BLaER1 treated with 17β-estradiol and CSF1 and Interleukin-3, amounts not matched to agents 10 nM and 100 nM (cell line): ENCODE results near the gene CEP162.
"Not testable (repeated sequence)": the region's sequence is repeated elsewhere in the genome, so short reads cannot be mapped to it uniquely, and the experiment has no call there.

Experiments
- H3K27ac ChIP-seq, 11 experiments: shearing (Covaris generic); formaldehyde crosslinking; 2 replicates each; pipeline ENCODE4 v1.8.1; 2022
- H3K27me3 ChIP-seq, 11 experiments: shearing (Covaris generic); formaldehyde crosslinking; 2 replicates each; pipeline ENCODE4 v1.8.1; 2022
- H3K36me3 ChIP-seq, 11 experiments: shearing (Covaris generic); formaldehyde crosslinking; 2 replicates each; pipeline ENCODE4 v1.8.1; 2022
- H3K4me1 ChIP-seq, 10 experiments: shearing (Covaris generic); formaldehyde crosslinking; 2 replicates each; pipeline ENCODE4 v1.8.1; 2022
- H3K4me2 ChIP-seq, 11 experiments: shearing (Covaris generic); formaldehyde crosslinking; 2 replicates each; pipeline ENCODE4 v1.8.1; 2022
- H3K4me3 ChIP-seq, 10 experiments: shearing (Covaris generic); formaldehyde crosslinking; 2 replicates each; pipeline ENCODE4 v1.8.1; 2022
- H3K9ac ChIP-seq, 11 experiments: shearing (Covaris generic); formaldehyde crosslinking; 2 replicates each; pipeline ENCODE4 v1.8.1; 2022
- H3K9me3 ChIP-seq, 11 experiments: shearing (Covaris generic); formaldehyde crosslinking; replicated peaks in 1 of 11; 2 replicates each; pipeline ENCODE4 v1.8.1; 2022
- H4K20me1 ChIP-seq, 11 experiments: shearing (Covaris generic); formaldehyde crosslinking; 2 replicates each; pipeline ENCODE4 v1.8.1; 2022
- Cebpa-rat ChIP-seq, 11 experiments: shearing (Covaris generic); IDR thresholded peaks; 2 replicates each; pipeline ENCODE4 v1.8.1; 2022

CEP162 gene

DNA sequence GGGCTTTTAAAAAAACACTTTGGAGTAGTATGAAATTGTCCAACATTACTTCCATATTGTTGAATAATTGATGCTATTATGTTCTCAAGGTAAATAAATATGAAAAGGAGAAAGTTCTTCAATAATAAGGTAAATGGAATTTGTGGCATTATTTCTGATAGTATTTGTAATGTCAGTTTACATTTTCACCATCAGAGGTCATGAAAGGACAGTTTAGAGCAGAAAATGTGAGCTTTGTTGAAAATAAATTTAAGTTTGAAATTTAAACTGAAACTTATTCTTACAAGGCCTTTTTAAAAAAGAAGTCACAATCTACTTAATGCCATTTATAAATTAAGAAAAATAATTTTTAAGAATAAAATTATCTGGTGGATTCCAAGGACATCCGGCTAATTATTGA is 15.8 kb upstream of the CEP162 start:
- H3K36me3 ChIP-seq, result no peaks in the 10 kb centered on the region
- no peaks in the 10 kb centered on the region for H4K20me1 ChIP-seq
- H3K9ac ChIP-seq, result no peak overlapping the region
- no peak for TF ChIP-seq Cebpa-rat (IDR thresholded peaks at IDR 0.05)
- H3K4me3 ChIP-seq, result no peak overlapping the region
- H3K9me3 ChIP-seq, result no peaks in the 10 kb centered on the region
- H3K27ac ChIP-seq, result no peak overlapping the region
- H3K4me2 ChIP-seq, result no peak overlapping the region
- H3K27me3 ChIP-seq, result no peaks in the 10 kb centered on the region
- H3K4me1 ChIP-seq, result no peaks in the 10 kb centered on the region

DNA sequence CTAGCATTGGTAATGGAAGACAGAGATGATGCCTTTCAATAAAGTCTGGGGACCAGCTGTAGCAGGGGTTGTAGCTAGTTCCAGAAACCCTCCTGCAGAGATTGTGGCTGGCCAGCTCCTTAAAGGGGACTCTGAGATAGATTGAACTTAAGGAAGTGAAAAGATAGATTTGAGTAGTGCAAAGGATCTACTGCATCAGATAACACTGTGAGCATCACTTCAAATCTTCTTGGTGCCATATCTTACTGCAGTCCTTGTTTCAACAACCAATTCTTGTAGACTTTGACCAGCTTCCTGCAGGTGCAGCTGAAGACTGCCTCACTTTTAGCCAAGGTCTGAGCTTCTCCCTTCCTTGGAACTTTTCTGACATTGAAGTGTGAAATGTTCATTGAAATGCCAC is 14.8 kb upstream of the CEP162 start:
- Histone ChIP-seq H3K27ac (no peak overlapping the region), H3K36me3 (no peaks in the 10 kb centered on the region), H3K4me3 (no peak overlapping the region), H3K9me3 (no peaks in the 10 kb centered on the region), H3K27me3 (no peaks in the 10 kb centered on the region), H4K20me1 (no peaks in the 10 kb centered on the region), H3K9ac (no peak overlapping the region), H3K4me1 (no peaks in the 10 kb centered on the region), H3K4me2 (no peak overlapping the region)
- TF ChIP-seq Cebpa-rat (IDR thresholded peaks at IDR 0.05), result no peak

DNA sequence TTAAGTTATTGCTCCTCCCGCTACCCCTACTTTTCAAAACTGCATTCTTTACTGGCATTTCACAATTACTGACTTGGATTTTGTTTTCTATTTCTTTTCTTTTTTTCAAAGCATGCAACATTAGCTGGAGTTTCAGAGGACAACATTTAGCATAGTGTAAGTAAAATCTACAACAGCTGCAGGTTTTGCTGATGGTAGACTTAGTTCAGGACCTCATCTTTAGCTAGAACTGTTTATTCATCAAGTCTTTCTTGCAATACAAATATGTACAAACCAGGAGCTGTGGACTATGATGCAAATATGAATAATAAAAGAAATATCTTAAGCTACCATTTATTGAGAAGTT is 728 bp upstream of the CEP162 start:
- peak overlapping the region in 4 of 11 experiments; percentile 67 to 82 (median 70); a peak in 5 of 22 replicates for H3K27ac ChIP-seq
- no peak for TF ChIP-seq Cebpa-rat (IDR thresholded peaks at IDR 0.05)
- peak overlapping the region; percentile 70 to 82 (median 78); a peak in 17 of 22 replicates for H3K9ac ChIP-seq
- no peaks in the 10 kb centered on the region for H4K20me1 ChIP-seq
- H3K27me3 ChIP-seq, result no peaks in the 10 kb centered on the region
- H3K4me1 ChIP-seq, result peaks cover 0 to 14% (median 5%) of the 10 kb centered on the region in 10 experiments; a peak in 7 of 20 replicates
- H3K36me3 ChIP-seq, result no peaks in the 10 kb centered on the region
- H3K4me3 ChIP-seq, result peak overlapping the region; percentile 68 to 80 (median 76)
- H3K9me3 ChIP-seq, result no peaks in the 10 kb centered on the region
- H3K4me2 ChIP-seq, result peak overlapping the region in 10 of 11 experiments; percentile 7 to 81 (median 38); a peak in 12 of 22 replicates

DNA sequence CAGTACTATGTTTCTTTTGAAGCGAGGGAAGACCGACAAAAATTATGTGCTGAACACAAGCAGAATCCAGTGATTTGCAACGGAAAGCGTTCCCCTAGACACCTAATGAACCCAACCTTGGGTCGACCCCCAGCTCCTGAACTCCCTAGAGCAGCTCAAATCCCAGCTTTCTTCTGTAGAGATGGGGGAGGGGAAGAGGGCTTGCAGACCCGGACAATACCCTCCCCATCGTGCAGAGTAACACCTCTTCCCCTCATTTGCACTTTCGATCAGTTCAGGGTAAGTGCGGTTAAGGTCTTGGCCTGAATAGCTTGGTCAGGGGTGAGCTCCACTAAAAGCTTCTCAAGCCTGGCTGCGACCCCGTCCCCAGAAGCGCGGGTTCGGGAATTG is 404 bp downstream of the CEP162 start:
- Histone ChIP-seq H4K20me1 (no peaks in the 10 kb centered on the region), H3K4me2 (peak overlapping the region; percentile 70 to 91 (median 81)), H3K9me3 (no peaks in the 10 kb centered on the region), H3K4me3 (peak overlapping the region; percentile 68 to 80 (median 76)), H3K4me1 (peaks cover 0 to 14% (median 5%) of the 10 kb centered on the region in 10 experiments; a peak in 7 of 20 replicates), H3K27ac (peak overlapping the region; percentile 57 to 82 (median 71); a peak in 19 of 22 replicates), H3K36me3 (no peaks in the 10 kb centered on the region), H3K27me3 (no peaks in the 10 kb centered on the region), H3K9ac (peak overlapping the region; percentile 70 to 82 (median 78))
- no peak for TF ChIP-seq Cebpa-rat (IDR thresholded peaks at IDR 0.05)

DNA sequence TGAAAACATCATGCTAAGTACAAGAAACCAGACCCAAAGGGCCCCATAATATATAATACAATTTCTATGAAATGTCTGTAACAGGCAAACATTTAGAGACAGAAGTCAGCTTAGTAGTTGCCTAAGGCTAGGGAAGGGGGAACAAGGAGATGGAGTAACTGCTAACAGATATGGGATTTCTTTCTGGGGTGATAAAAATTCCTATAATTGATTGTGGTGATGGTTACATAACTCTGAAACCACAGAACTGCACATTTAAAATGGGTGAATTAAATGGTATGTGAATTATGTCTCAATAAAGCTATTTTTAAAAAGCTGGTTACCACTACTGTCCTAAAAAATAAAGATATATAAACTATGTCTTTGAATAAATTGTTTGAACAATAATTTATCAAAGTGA is 3.2 kb downstream of the CEP162 start:
- no peak for TF ChIP-seq Cebpa-rat (IDR thresholded peaks at IDR 0.05)
- Histone ChIP-seq H3K9me3 (no peaks in the 10 kb centered on the region), H3K9ac (no peak overlapping the region), H4K20me1 (no peaks in the 10 kb centered on the region), H3K27me3 (no peaks in the 10 kb centered on the region), H3K4me2 (no peak overlapping the region), H3K27ac (no peak overlapping the region), H3K36me3 (no peaks in the 10 kb centered on the region), H3K4me3 (no peak overlapping the region), H3K4me1 (peaks cover 0 to 14% (median 5%) of the 10 kb centered on the region in 10 experiments; a peak in 7 of 20 replicates)

DNA sequence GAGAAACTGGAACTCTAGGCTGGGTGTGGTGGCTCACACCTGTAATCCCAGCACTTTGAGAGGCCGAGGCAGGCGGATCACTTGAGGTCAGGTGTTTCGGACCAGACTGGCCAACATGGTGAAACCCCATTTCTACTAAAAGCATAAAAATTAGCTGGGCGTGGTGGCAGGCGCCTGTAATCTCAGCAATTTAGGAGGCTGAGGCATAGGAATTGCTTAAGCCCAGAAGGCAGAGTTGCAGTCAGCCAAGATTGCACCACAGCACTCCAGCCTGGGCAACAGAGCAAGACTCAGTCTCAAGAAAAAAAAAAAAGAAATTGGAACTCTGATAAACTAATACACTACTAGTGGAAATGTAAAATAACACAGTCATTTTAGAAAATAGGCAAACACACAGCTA is 3.8 kb downstream of the CEP162 start:
- H3K4me1 ChIP-seq, result peaks cover 0 to 14% (median 5%) of the 10 kb centered on the region in 10 experiments; a peak in 7 of 20 replicates
- not testable (repeated sequence) for H3K36me3 ChIP-seq, H3K9ac ChIP-seq, H4K20me1 ChIP-seq, H3K27ac ChIP-seq, H3K27me3 ChIP-seq, H3K9me3 ChIP-seq, H3K4me3 ChIP-seq, H3K4me2 ChIP-seq

DNA sequence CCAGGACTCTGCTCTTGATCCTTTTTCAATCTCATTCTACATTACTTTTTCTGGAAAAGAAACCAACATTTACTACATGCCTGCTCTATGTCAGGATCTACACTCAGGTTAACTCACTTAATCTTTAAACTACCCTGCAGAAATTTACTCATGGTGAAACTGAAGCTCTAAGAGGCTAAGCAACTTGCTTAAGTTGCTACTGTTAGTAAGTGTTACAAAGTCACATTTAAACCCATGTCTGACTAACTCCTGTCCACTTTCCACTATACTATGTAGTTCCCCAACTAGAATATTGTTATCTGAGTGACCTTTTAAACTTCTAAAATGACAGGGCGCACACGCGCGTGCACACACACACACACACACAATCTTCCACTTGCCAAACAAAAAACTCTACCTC is 5.0 kb downstream of the CEP162 start:
- H4K20me1 ChIP-seq, result no peaks in the 10 kb centered on the region
- no peaks in the 10 kb centered on the region for H3K9me3 ChIP-seq
- H3K4me2 ChIP-seq, result no peak overlapping the region
- H3K4me3 ChIP-seq, result no peak overlapping the region
- no peaks in the 10 kb centered on the region for H3K27me3 ChIP-seq
- no peak overlapping the region for H3K27ac ChIP-seq
- H3K4me1 ChIP-seq, result peaks cover 0 to 14% (median 5%) of the 10 kb centered on the region in 10 experiments; a peak in 7 of 20 replicates
- H3K36me3 ChIP-seq, result no peaks in the 10 kb centered on the region
- no peak overlapping the region for H3K9ac ChIP-seq
- no peak for TF ChIP-seq Cebpa-rat (IDR thresholded peaks at IDR 0.05)

DNA sequence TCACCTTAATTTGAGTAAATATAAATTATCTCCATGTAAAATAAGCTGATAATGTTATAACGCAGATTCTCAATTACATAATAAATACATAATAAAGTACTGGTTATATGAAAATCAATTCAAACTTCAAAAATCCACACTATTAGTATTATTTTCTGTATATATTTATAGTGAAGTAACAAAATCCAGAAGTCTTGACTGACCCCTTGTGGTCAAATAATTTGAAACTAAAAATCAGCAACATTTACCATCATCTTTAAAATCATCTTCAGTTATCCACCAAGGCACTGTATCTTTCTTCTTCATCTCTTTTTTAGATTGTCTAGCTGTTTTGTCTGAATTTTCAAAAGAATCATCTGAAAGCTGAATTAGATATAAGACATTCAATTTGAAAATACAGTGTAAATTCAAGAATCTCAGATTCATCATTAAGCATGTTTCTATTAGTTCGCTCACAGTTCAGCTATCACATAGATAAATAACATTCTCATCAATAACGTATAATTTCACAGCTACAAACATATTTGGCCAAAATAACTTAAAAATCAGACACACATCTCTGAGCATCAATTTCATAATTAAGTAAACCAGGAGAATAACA is 6.5 kb downstream of the CEP162 start:
- H3K27ac ChIP-seq, result no peak overlapping the region
- H3K36me3 ChIP-seq, result no peaks in the 10 kb centered on the region
- no peak overlapping the region for H3K9ac ChIP-seq
- H3K4me3 ChIP-seq, result no peak overlapping the region
- no peak for TF ChIP-seq Cebpa-rat (IDR thresholded peaks at IDR 0.05)
- no peaks in the 10 kb centered on the region for H3K9me3 ChIP-seq
- no peaks in the 10 kb centered on the region for H3K27me3 ChIP-seq
- peaks cover 0 to 4% (median 0%) of the 10 kb centered on the region in 10 experiments; a peak in 4 of 20 replicates for H3K4me1 ChIP-seq
- no peaks in the 10 kb centered on the region for H4K20me1 ChIP-seq
- H3K4me2 ChIP-seq, result no peak overlapping the region

DNA sequence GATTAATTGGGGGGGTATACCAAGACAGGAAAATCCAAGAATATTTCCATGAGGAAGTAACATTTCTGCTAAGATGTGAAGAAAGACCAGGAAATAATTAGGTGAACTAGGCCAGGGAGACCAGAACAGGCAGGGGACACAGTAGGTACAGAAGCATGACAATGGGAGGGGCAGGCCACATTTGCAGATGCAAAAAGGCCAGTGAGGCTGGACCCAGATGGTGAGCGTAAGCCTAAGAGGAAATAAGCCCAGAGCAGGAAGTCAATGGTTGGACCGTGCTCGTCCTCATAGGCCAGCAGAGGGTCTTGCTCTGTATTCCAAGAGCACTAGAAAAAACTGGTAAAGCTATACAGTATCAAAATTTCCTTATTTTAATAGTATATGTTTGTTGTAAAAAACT is 9.4 kb downstream of the CEP162 start:
- Histone ChIP-seq H4K20me1 (no peaks in the 10 kb centered on the region), H3K4me2 (no peak overlapping the region), H3K36me3 (no peaks in the 10 kb centered on the region; a peak in 1 of 22 replicates), H3K4me3 (no peak overlapping the region), H3K9ac (no peak overlapping the region), H3K27me3 (no peaks in the 10 kb centered on the region), H3K27ac (no peak overlapping the region), H3K4me1 (no peaks in the 10 kb centered on the region), H3K9me3 (no peaks in the 10 kb centered on the region)
- no peak for TF ChIP-seq Cebpa-rat (IDR thresholded peaks at IDR 0.05)

DNA sequence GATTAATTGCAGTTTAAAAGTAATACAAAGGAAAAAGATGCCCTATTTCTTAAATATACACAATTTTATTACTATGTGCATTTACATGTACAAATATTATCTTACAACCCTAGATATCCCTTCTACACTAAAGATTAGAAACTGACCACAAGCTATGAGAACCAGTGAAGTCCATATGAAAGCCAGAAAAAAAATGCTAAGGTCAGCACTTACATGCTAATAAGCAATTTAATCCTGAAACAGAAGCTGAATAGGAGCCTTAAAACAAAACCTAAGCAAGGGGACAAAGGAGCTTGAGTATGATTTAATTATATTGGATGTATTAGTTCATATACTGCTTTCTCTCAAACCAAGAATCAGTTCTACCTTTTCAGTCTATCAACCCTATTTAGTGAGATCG is 14.2 kb downstream of the CEP162 start:
- TF ChIP-seq Cebpa-rat (IDR thresholded peaks at IDR 0.05), result no peak
- H4K20me1 ChIP-seq, result no peaks in the 10 kb centered on the region
- no peaks in the 10 kb centered on the region; a peak in 2 of 22 replicates for H3K36me3 ChIP-seq
- no peaks in the 10 kb centered on the region for H3K9me3 ChIP-seq
- H3K4me1 ChIP-seq, result no peaks in the 10 kb centered on the region
- H3K27me3 ChIP-seq, result no peaks in the 10 kb centered on the region
- H3K27ac ChIP-seq, result no peak overlapping the region
- no peak overlapping the region for H3K9ac ChIP-seq
- H3K4me2 ChIP-seq, result no peak overlapping the region
- no peak overlapping the region for H3K4me3 ChIP-seq
